ENCODE data around the gene FOXP4.

GRCh38 chr6:41564448-41565142, 18.4 kb downstream of the FOXP4 start:
- TF ChIP-seq REST (IDR thresholded peaks at IDR 0.05; ENCODE audit: low read depth) (no peak), CTCF (IDR thresholded peaks at IDR 0.05 in 2 of 3, conservative IDR thresholded peaks at IDR 0.05 in 1 of 3; ENCODE audit: borderline replicate concordance in 1 of 3, insufficient read depth in 1 of 3, low read depth in 2 of 3, low read length in 2 of 3) (no peak)

Measured in HCT116 (cell line).